PC-9 (cell line): ENCODE measurements around the gene FAM120A.

ENCODE experiments used
- EZH2 ChIP-seq: fragments of 200-600 bp; sonication (generic); IDR thresholded peaks from 2 replicates; pipeline ENCODE4 v1.8.0; 2017; ENCODE audit warnings: antibody characterized with exemption, low read depth
- TF ChIP-seq, protein P1 (sequence below): fragments of 200-600 bp; sonication (generic); conservative IDR thresholded peaks from 2 replicates; pipeline ENCODE4 v1.6.1; 2017; ENCODE audit warnings: mixed run types, antibody characterized with exemption, mild to moderate bottlenecking, moderate library complexity

DNA sequence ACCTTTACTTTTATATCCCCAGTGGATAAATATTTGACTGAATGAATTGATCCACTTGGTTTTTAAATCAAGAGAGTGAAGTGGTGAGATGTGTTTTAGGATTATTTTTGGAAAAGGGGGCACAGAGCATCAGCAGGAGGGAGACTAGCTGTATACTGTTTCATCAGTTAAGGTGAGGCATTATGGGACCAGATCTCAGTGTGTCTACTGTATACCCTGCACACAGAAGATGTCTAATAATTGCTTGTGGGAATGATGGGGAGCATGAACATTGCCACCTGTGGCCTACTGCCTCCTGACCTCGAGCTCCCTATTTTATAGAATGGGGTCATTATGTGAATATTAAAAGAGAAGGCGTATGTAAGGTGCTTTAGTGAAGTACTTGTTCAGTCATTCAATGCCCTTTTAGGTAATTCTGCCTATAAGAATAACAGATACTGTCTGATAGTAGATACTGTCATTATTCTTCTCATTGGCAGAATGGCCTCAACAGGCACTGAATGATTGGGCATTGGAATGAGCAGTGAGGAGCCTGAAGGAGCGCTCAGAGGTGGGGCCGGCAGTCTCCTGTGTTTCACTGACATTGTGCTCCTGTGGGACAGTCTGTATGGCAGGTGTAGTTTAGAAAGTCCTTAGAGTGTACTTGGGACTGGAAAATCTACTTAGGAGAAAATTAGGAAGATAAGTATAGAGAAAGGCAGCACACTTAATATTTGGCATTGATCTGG, 49.2 kb downstream of the FAM120A start:
- TF ChIP-seq, protein P1, sequence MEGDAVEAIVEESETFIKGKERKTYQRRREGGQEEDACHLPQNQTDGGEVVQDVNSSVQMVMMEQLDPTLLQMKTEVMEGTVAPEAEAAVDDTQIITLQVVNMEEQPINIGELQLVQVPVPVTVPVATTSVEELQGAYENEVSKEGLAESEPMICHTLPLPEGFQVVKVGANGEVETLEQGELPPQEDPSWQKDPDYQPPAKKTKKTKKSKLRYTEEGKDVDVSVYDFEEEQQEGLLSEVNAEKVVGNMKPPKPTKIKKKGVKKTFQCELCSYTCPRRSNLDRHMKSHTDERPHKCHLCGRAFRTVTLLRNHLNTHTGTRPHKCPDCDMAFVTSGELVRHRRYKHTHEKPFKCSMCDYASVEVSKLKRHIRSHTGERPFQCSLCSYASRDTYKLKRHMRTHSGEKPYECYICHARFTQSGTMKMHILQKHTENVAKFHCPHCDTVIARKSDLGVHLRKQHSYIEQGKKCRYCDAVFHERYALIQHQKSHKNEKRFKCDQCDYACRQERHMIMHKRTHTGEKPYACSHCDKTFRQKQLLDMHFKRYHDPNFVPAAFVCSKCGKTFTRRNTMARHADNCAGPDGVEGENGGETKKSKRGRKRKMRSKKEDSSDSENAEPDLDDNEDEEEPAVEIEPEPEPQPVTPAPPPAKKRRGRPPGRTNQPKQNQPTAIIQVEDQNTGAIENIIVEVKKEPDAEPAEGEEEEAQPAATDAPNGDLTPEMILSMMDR: no peak
- no peak for TF ChIP-seq EZH2
